RWPE2 (cell line): ENCODE results near the gene ADGRG1.

Experiments used
- ATAC-seq: fragments of 200-7000 bp; cut with Tn5 transposase; 3 replicates; pipeline ENCODE4 v1.9.1; 2021; ENCODE audit warnings: low read depth
- DNase-seq: peaks from one replicate; pipeline ENCODE4 v3.0.0-alpha.2; 2020; ENCODE audit warnings: low spot score
- H3K27ac ChIP-seq: fragments of 450-650 bp; 2 replicates; pipeline ENCODE4 v1.5.1; 2017; ENCODE audit warnings: mild to moderate bottlenecking; ENCODE audit not compliant: poor library complexity, severe bottlenecking
- H3K27me3 ChIP-seq: fragments of 250-450 bp; sonication (Bioruptor Pico); 2 replicates; pipeline ENCODE4 v1.5.1; 2021; ENCODE audit warnings: mild to moderate bottlenecking, moderate library complexity; ENCODE audit not compliant: insufficient read depth, poor library complexity, severe bottlenecking
- H3K36me3 ChIP-seq: fragments of 250-450 bp; sonication (Bioruptor Pico); 2 replicates; pipeline ENCODE4 v1.5.1; 2020; ENCODE audit warnings: low read depth, mild to moderate bottlenecking, moderate library complexity
- H3K4me1 ChIP-seq: fragments of 250-450 bp; sonication (Bioruptor Pico); 2 replicates; pipeline ENCODE4 v1.5.1; 2021; ENCODE audit warnings: mild to moderate bottlenecking, moderate library complexity; ENCODE audit not compliant: insufficient read depth, poor library complexity, severe bottlenecking
- H3K4me3 ChIP-seq: fragments of 250-450 bp; sonication (Bioruptor Pico); 2 replicates; pipeline ENCODE4 v1.5.1; 2021; ENCODE audit warnings: mild to moderate bottlenecking, moderate library complexity; ENCODE audit not compliant: severe bottlenecking
- H3K9me3 ChIP-seq: fragments of 250-450 bp; sonication (Bioruptor Pico); 2 replicates; pipeline ENCODE4 v1.5.1; 2021; ENCODE audit warnings: mild to moderate bottlenecking, moderate library complexity; ENCODE audit not compliant: severe bottlenecking
- CTCF ChIP-seq: fragments of 450-650 bp; IDR thresholded peaks from one replicate; pipeline ENCODE4 v1.5.1; 2017; ENCODE audit warnings: mild to moderate bottlenecking, moderate library complexity; ENCODE audit not compliant: poor library complexity, severe bottlenecking

Gene ADGRG1

GRCh38 chr16:57694725-57695679, 66.6 kb downstream of the ADGRG1 start, which contains the start of gene DRC7:
Gene DRC7, plus strand, starts transcription at chr16:57694806. Its CDS starts 3,144 bp downstream, at chr16:57697950.
- no peak for TF ChIP-seq CTCF
- ATAC-seq (peak; percentile 82), DNase-seq (no peak)
- Histone ChIP-seq H3K4me1 (no peaks in the 10 kb centered on the region), H3K4me3 (no peak within 1 kb of the TSS), H3K36me3 (no peaks in the 10 kb centered on the region), H3K27ac (no peak within 1 kb of the TSS), H3K27me3 (no peaks in the 10 kb centered on the region), H3K9me3 (no peaks in the 10 kb centered on the region)

GRCh38 chr16:57695680-57696069, 67.2 kb downstream of the ADGRG1 start:
- ATAC-seq (no peak), DNase-seq (no peak)
- no peaks in the 10 kb centered on the region for H3K27me3 ChIP-seq
- H3K4me1 ChIP-seq = no peaks in the 10 kb centered on the region
- no peaks in the 10 kb centered on the region for H3K9me3 ChIP-seq
- no peak for TF ChIP-seq CTCF
- H3K4me3 ChIP-seq = no peak overlapping the region
- no peak overlapping the region for H3K27ac ChIP-seq
- no peaks in the 10 kb centered on the region for H3K36me3 ChIP-seq

GRCh38 chr16:57696240-57696639, 67.8 kb downstream of the ADGRG1 start:
- no peak for TF ChIP-seq CTCF
- H3K4me3 ChIP-seq = no peak overlapping the region
- ATAC-seq = no peak

GRCh38 chr16:57697896-57698537, 69.6 kb downstream of the ADGRG1 start:
- Histone ChIP-seq H3K36me3 (no peaks in the 10 kb centered on the region), H3K27me3 (no peaks in the 10 kb centered on the region), H3K4me1 (no peaks in the 10 kb centered on the region), H3K27ac (no peak overlapping the region), H3K9me3 (no peaks in the 10 kb centered on the region), H3K4me3 (no peak overlapping the region)
- TF ChIP-seq CTCF = no peak
- DNase-seq = no peak
- no peak for ATAC-seq

More at GRCh38 chr16:57696240-57696639, 67.8 kb downstream of the ADGRG1 start:
- H3K4me1 ChIP-seq = no peaks in the 10 kb centered on the region
- H3K9me3 ChIP-seq = no peaks in the 10 kb centered on the region
- DNase-seq = no peak
- no peaks in the 10 kb centered on the region for H3K27me3 ChIP-seq
- H3K27ac ChIP-seq = no peak overlapping the region
- no peaks in the 10 kb centered on the region for H3K36me3 ChIP-seq
